Loucy (cell line): Measurements from ENCODE around the gene LTB4R.

Experiments
- EZH2phosphoT487 ChIP-seq: fragments of 200-600 bp; IDR thresholded peaks from 2 replicates; pipeline ENCODE4 v1.6.1; 2018; ENCODE audit warnings: antibody characterized with exemption, mild to moderate bottlenecking, moderate library complexity, borderline replicate concordance
- TF ChIP-seq, protein P1 (sequence below): fragments of 200-600 bp; sonication (generic); conservative IDR thresholded peaks from 2 replicates; pipeline ENCODE4 v1.5.1; 2014; ENCODE audit warnings: mild to moderate bottlenecking, antibody characterized with exemption, low read length

DNA sequence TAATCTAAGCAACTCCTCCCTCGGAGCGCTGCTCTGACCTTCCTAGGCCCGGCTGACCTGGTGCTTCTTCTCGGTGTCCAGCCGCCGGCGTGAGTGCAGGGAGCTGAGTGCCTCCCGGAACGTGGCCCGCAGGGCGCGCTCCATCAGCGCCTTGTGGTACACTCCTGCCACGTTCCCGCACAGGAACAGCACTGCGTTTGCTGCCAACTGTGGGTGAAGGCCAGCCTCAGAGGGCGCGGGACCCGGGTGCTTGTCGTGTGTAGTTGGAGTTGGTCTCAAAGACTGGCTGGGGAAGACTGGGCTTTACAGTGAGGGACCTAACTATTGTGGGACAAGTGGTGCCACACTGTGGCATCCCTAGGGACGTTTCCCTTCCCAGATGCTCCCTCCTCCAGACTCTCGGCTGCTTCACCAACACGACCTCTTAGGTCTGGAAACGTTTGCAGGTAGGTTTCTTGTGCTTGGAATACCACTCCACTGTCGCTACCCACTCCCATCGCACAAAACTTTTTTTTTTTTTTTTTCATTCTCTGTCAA lies 20.5 kb downstream of the LTB4R start:
- TF ChIP-seq, protein P1, sequence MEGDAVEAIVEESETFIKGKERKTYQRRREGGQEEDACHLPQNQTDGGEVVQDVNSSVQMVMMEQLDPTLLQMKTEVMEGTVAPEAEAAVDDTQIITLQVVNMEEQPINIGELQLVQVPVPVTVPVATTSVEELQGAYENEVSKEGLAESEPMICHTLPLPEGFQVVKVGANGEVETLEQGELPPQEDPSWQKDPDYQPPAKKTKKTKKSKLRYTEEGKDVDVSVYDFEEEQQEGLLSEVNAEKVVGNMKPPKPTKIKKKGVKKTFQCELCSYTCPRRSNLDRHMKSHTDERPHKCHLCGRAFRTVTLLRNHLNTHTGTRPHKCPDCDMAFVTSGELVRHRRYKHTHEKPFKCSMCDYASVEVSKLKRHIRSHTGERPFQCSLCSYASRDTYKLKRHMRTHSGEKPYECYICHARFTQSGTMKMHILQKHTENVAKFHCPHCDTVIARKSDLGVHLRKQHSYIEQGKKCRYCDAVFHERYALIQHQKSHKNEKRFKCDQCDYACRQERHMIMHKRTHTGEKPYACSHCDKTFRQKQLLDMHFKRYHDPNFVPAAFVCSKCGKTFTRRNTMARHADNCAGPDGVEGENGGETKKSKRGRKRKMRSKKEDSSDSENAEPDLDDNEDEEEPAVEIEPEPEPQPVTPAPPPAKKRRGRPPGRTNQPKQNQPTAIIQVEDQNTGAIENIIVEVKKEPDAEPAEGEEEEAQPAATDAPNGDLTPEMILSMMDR: no peak
- TF ChIP-seq EZH2phosphoT487: no peak
